GM23248 (cell line): ENCODE measurements around the gene SNX6. TPM values are rescaled to one million over a fixed set of nuclear protein-coding genes. Genes with fewer than 3 reads are reported as not detected.

ENCODE experiments used
- DNase-seq: peaks from one replicate; pipeline ENCODE4 v3.0.0-alpha.2; 2015
- H2AFZ ChIP-seq: fragments of 200-600 bp; sonication (generic); 2 replicates; pipeline ENCODE4 v1.6.1; 2016; ENCODE audit warnings: antibody characterized with exemption
- H3F3A ChIP-seq: fragments of 200-600 bp; sonication (generic); 2 replicates; pipeline ENCODE4 v1.6.1; 2016; ENCODE audit warnings: mild to moderate bottlenecking, antibody characterized with exemption, mixed run types; ENCODE audit not compliant: insufficient read depth
- H3K27ac ChIP-seq: fragments of 200-600 bp; sonication (generic); 2 replicates; pipeline ENCODE4 v1.5.1; 2016; ENCODE audit warnings: mild to moderate bottlenecking
- H3K27me3 ChIP-seq: fragments of 200-600 bp; sonication (generic); replicated peaks from 2 replicates; pipeline ENCODE4 v1.6.1; 2016; ENCODE audit warnings: mild to moderate bottlenecking; ENCODE audit not compliant: insufficient read depth
- H3K36me3 ChIP-seq: fragments of 200-600 bp; sonication (generic); 2 replicates; pipeline ENCODE4 v1.6.1; 2016; ENCODE audit warnings: low read depth, mild to moderate bottlenecking
- H3K4me1 ChIP-seq: fragments of 200-600 bp; sonication (generic); 2 replicates; pipeline ENCODE4 v1.6.1; 2016; ENCODE audit warnings: mild to moderate bottlenecking; ENCODE audit not compliant: insufficient read depth
- H3K4me2 ChIP-seq: fragments of 200-600 bp; sonication (generic); one replicate; pipeline ENCODE4 v1.6.1; 2016; ENCODE audit warnings: mild to moderate bottlenecking; ENCODE audit not compliant: unreplicated experiment
- H3K4me3 ChIP-seq: fragments of 200-600 bp; sonication (generic); 2 replicates; pipeline ENCODE4 v1.5.1; 2016; ENCODE audit warnings: mild to moderate bottlenecking
- H3K79me2 ChIP-seq: fragments of 200-600 bp; sonication (generic); 2 replicates; pipeline ENCODE4 v1.6.1; 2016; ENCODE audit warnings: mild to moderate bottlenecking; ENCODE audit not compliant: insufficient read depth
- H3K9ac ChIP-seq: fragments of 200-600 bp; sonication (generic); 2 replicates; pipeline ENCODE4 v1.6.1; 2016; ENCODE audit warnings: mild to moderate bottlenecking
- H3K9me2 ChIP-seq: fragments of 200-600 bp; sonication (generic); 2 replicates; pipeline ENCODE4 v1.6.1; 2016; ENCODE audit warnings: mixed run types, mild to moderate bottlenecking, moderate library complexity; ENCODE audit not compliant: insufficient read depth
- H3K9me3 ChIP-seq: fragments of 200-600 bp; sonication (generic); one replicate; pipeline ENCODE4 v1.6.1; 2017; ENCODE audit warnings: low read depth
- H4K20me1 ChIP-seq: fragments of 200-600 bp; sonication (generic); 2 replicates; pipeline ENCODE4 v1.6.0; 2016; ENCODE audit not compliant: insufficient read depth
- EZH2 ChIP-seq: fragments of 200-600 bp; sonication (generic); IDR thresholded peaks from 2 replicates; pipeline ENCODE4 v1.6.1; 2018; ENCODE audit warnings: antibody characterized with exemption, mild to moderate bottlenecking; ENCODE audit not compliant: insufficient read depth, poor library complexity, severe bottlenecking
- EZH2phosphoT487 ChIP-seq: fragments of 200-600 bp; sonication (generic); IDR thresholded peaks from 2 replicates; pipeline ENCODE4 v1.6.1; 2018; ENCODE audit warnings: antibody characterized with exemption, moderate library complexity, mild to moderate bottlenecking, low read depth; ENCODE audit not compliant: insufficient read depth
- WGBS, 2 experiments: methylation state at CpG; one replicate each; pipeline ENCODE4 v1.1.6; 2015 to 2017; ENCODE audit warnings: low lambda C conversion rate in 2 of 2, low coverage in 1 of 2; ENCODE audit errors: missing lambda C conversion rate in 2 of 2; 5-methylcytosine and 5-hydroxymethylcytosine counted together
- in situ Hi-C: fragments of 300-500 bp; cut with MboI; formaldehyde crosslinking; loops from 2 replicates; pipeline ENCODE4 v1.15.0; 2020
- polyA plus RNA-seq: library from polyadenylated mRNA; unstranded; fragments of >200 nt; fragmentation: Nextera tagmentation; extraction: Ambion mirVana; gene quantifications from 2 replicates; pipeline ENCODE4 v1.2.1, GENCODE V29; 2016
- total RNA-seq: library from RNA; depleted of rRNA; stranded (reverse); fragments of >200 nt; shearing (Covaris generic); gene quantifications from 2 replicates; pipeline ENCODE4 v1.2.3, GENCODE V29; 2014

Gene SNX6
- total and polyA plus RNA-seq, 2 experiments from 2014 or later = 187 to 287 TPM

GRCh38 chr14:34610101-34610500 is 19.8 kb downstream of the SNX6 start:
- no peaks in the 10 kb centered on the region for H3K9me3 ChIP-seq
- H3K27ac ChIP-seq = no peak overlapping the region
- in situ Hi-C loops = no loop called here
- TF ChIP-seq EZH2 (no peak), EZH2phosphoT487 (no peak)
- DNase-seq = no peak
- H3K27me3 ChIP-seq = no peaks in the 10 kb centered on the region
- peaks cover 80% of the 10 kb centered on the region for H3K79me2 ChIP-seq
- no peak overlapping the region for H3K9ac ChIP-seq
- WGBS, 2 experiments = 77 to 92% methylated on average over 3 of the region's 3 CpGs
- no peak overlapping the region for H3K4me2 ChIP-seq
- peaks cover 10% of the 10 kb centered on the region for H3F3A ChIP-seq
- H2AFZ ChIP-seq = no peak overlapping the region
- peaks cover 5% of the 10 kb centered on the region; the same call in 1 of the 2 replicates for H3K4me1 ChIP-seq
- H3K4me3 ChIP-seq = no peak overlapping the region
- H3K36me3 ChIP-seq = peaks cover 42% of the 10 kb centered on the region
- H4K20me1 ChIP-seq = no peaks in the 10 kb centered on the region
- no peaks in the 10 kb centered on the region for H3K9me2 ChIP-seq

GRCh38 chr14:34605461-34605860 is 24.5 kb downstream of the SNX6 start:
- TF ChIP-seq EZH2 (no peak), EZH2phosphoT487 (no peak)
- no peak for DNase-seq
- no peaks in the 10 kb centered on the region for H4K20me1 ChIP-seq
- no peak overlapping the region for H2AFZ ChIP-seq
- H3K9me3 ChIP-seq = no peaks in the 10 kb centered on the region
- peaks cover 43% of the 10 kb centered on the region for H3K79me2 ChIP-seq
- peaks cover 9% of the 10 kb centered on the region; the same call in 1 of the 2 replicates for H3K4me1 ChIP-seq
- H3K4me2 ChIP-seq = no peak overlapping the region
- peaks cover 35% of the 10 kb centered on the region for H3F3A ChIP-seq
- no peaks in the 10 kb centered on the region for H3K9me2 ChIP-seq
- no peaks in the 10 kb centered on the region for H3K27me3 ChIP-seq
- in situ Hi-C loops = no loop called here
- H3K4me3 ChIP-seq = no peak overlapping the region
- H3K9ac ChIP-seq = no peak overlapping the region
- peaks cover 79% of the 10 kb centered on the region for H3K36me3 ChIP-seq
- peak overlapping the region; percentile 10; the same call in 1 of the 2 replicates for H3K27ac ChIP-seq
- 98% methylated on average over 2 of the region's 2 CpGs for WGBS, 2 experiments

GRCh38 chr14:34604995-34605394 is 25.0 kb downstream of the SNX6 start:
- Histone ChIP-seq H3K79me2 (peaks cover 39% of the 10 kb centered on the region), H3K4me2 (no peak overlapping the region), H3F3A (peaks cover 38% of the 10 kb centered on the region), H2AFZ (no peak overlapping the region), H3K4me3 (no peak overlapping the region), H3K9me3 (no peaks in the 10 kb centered on the region), H3K36me3 (peaks cover 81% of the 10 kb centered on the region), H3K27ac (peak overlapping the region; percentile 10; the same call in 1 of the 2 replicates), H3K9ac (no peak overlapping the region), H4K20me1 (no peaks in the 10 kb centered on the region), H3K27me3 (no peaks in the 10 kb centered on the region), H3K4me1 (peaks cover 11% of the 10 kb centered on the region; the same call in 1 of the 2 replicates), H3K9me2 (no peaks in the 10 kb centered on the region)
- in situ Hi-C loops = no loop called here
- DNase-seq = peak; percentile 58
- TF ChIP-seq EZH2phosphoT487 (no peak), EZH2 (no peak)
- 100% methylated on average over 1 of the region's 1 CpG for WGBS, 2 experiments

GRCh38 chr14:34596891-34597290 is 33.1 kb downstream of the SNX6 start:
- no peak for TF ChIP-seq EZH2phosphoT487
- no peak for TF ChIP-seq EZH2
- H3K9me2 ChIP-seq = no peaks in the 10 kb centered on the region
- peaks cover 19% of the 10 kb centered on the region; the same call in 1 of the 2 replicates for H3F3A ChIP-seq
- H3K36me3 ChIP-seq = peaks cover 79% of the 10 kb centered on the region
- no peak overlapping the region for H3K9ac ChIP-seq
- peaks cover 13% of the 10 kb centered on the region; the same call in 1 of the 2 replicates for H3K4me1 ChIP-seq
- H3K9me3 ChIP-seq = no peaks in the 10 kb centered on the region
- 82 to 84% methylated on average over 3 of the region's 3 CpGs for WGBS, 2 experiments
- H2AFZ ChIP-seq = no peak overlapping the region
- no peaks in the 10 kb centered on the region for H3K27me3 ChIP-seq
- no peak overlapping the region for H3K4me3 ChIP-seq
- no peak for DNase-seq
- no peak overlapping the region for H3K4me2 ChIP-seq
- no peak overlapping the region for H3K27ac ChIP-seq
- no peaks in the 10 kb centered on the region for H4K20me1 ChIP-seq
- peaks cover 57% of the 10 kb centered on the region for H3K79me2 ChIP-seq
- in situ Hi-C loops = no loop called here
